GM18867 (cell line): ENCODE results near the gene TRIM34.
"Not testable (repeated sequence)": the region's sequence is repeated elsewhere in the genome, so short reads cannot be mapped to it uniquely, and the experiment has no call there.

ENCODE experiments used
- ATAC-seq: cut with Tn5 transposase; IDR thresholded peaks from one replicate; pipeline ENCODE4 v1.9.1; 2021; ENCODE audit warnings: mild to moderate bottlenecking, moderate library complexity; ENCODE audit not compliant: unreplicated experiment

TRIM34 gene

DNA sequence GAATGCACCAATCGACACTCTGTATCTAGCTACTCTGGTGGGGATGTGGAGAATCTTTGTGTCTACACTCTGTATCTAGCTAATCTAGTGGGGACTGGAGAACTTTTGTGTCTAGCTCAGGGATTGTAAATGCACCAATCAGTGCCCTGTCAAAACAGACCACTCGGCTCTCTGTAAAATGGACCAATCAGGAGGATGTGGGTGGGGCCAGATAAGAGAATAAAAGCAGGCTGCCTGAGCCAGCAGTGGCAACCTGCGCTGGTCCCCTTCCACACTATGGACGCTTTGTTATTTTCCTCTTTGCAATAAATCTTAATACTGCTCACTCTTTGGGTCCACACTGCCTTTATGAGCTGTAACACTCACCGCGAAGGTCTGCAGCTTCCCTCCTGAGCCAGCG is 58.8 kb downstream of the TRIM34 start:
- ATAC-seq: not testable (repeated sequence)

DNA sequence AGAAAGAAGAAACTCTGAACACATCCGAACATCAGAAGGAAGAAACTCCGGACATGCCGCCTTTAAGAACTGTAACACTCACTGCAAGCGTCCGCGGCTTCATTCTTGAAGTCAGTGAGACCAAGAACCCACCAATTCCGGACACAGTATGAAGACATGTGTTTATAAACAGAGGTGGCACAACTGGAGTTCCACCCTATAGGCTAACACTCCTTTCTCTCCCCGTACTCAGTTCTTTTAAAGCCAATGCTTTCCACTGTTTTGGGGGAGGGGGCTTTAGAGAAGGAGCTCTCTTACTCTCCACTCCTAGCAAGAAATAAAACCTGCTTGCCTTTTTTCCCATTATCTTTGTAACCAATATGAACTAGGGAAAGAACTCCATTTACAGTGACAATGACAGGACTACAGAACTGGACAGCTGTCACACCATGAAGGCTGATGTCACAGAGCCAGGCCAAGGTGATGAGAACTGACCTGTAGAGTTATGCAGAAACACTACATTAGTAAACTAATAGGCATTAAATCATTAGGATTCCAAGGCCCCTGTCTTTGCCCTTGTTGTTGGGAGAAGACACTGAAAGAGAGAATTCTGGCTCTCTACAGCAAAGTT is 59.3 kb downstream of the TRIM34 start:
- ATAC-seq: peak; percentile 25

DNA sequence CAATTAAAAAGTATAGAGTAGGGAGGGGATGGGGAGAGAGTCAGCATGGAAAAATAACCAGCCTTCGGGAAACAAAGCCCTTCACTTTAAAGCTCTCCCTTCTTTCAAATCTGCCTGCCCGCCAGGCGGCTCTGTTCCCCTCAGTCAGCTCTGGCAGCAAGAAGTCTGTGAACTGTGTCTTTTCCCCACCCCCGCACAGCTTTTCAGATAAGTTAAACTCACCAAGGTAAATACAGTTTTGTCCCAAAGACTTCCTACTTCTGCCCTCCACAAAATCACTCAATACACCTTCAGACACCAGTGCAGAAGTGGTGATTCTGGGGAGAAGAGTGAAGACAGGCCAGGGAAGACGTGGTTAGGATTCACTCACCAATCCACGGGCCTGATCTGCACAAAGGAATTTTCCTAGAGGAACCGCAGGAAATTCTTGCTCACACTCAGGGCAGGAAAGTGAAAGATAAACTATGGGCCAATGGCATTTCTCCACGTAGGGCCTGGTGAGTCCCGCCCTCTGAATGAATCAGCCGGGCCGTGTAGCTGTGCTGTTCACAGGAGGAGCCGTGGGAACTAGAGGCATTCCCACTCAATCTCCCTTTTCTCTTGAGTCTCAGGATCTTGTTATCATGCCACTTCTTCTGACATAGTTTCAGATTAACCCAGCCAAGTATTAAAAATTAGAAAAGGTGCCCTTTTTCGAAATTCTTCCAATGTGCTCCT is 60.0 kb downstream of the TRIM34 start, which contains the start of gene TRIM5:
TRIM5 (minus strand) TSS at position 429 of the 717 bp plus-strand sequence. CDS start 4,897 bp downstream, outside the sequence.
- peak; percentile 71 for ATAC-seq

DNA sequence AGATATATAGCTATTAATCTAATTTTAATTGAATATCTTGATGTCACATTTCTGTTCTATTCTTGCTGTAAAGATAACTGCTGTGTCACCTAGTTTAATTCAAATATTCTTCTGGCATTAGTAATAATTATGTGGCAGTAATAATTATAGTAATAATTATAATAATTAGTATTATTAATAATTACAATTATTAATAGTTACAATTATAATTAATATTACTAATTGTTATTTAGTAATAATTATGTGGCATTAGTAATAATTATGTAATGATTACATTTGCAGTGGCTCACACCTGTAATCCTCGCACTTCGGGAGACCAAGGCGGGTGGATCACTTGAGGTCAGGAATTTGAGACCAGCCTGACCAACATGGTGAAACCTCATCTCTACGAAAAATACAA is 61.6 kb downstream of the TRIM34 start:
- ATAC-seq: no peak

DNA sequence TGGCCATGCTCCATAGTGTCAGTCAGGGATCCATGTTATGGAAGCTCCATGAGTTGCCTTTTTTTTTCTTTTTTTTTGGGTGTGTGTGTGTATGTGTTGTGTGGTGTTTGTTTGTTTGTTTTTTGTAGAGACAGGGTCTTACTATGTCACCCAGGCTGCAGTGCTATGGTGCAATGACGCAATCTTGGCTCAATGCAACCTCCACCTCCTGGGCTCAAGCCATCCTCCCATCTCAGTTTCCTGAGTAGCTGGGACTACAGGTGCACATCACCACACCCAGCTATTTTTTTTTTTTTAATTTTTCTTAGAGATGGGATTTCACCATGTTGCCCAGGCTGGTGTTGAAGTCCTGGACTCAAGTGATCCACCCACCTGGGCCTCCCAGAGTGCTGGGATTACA is 63.7 kb downstream of the TRIM34 start:
- ATAC-seq: no peak

DNA sequence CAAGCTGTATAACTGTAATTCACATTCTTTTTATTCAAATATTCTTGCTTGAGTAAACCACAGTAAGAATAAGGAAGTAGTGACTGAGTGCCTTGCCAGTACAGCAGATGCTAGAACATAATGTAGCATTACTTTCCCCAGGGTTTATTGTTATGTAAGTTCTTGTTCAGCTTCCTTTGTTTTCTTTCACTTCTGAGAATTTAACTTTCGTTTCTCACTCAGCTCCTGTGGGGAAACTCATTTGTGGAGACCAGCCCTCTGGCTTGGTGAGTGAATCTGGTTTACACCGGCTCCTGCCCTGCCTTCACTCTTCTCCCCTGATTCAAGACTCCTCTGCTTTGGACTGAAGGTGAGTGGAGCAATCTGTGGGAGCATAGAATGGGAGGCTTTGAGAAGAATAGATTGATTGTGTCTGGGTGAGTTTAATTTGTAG is 64.8 kb downstream of the TRIM34 start, which contains the start of gene TRIM22:
TRIM22 (plus strand) TSS at position 240 of the 433 bp plus-strand sequence. CDS start 6,443 bp downstream, outside the sequence.
- peak; percentile 78 for ATAC-seq

DNA sequence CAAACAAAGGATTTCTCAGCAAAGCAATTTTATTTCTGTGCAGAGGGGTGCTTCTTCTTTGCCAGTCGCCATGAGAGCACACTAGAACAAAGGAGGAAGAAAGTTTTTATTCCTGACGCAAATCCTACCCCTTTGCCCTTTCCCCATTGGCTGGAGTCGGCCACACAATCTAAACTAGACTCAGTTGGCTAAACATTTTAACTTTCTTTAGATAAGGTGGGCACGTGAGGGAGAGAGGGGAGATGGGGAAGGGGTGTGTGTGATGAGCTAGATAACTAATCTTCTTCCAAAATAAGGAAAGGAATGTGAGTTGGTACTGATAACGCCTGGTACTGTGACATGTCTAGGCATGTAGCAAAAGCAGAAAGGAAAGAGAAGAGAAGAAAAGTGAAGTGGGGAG is 65.4 kb downstream of the TRIM34 start:
- ATAC-seq: no peak

DNA sequence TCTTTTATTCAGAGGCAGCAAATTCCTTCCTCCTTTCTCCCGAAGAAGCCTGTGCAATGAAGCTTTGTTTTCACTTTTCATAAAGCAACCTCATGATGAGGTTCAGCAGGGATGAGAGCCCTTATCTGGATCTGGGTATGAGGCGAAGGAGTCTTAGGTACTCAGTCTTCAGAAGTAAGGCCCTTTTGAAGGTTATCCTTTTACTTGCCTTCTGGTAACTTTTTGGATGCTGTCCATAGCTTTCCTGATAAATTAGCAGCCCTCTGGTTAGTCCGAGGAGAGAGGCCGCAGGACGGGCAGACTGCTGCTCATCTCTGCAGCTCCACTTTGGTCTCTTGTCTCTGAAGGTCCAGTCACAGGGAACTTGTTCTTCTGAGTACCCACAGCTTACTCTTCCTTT is 65.9 kb downstream of the TRIM34 start:
- no peak for ATAC-seq

DNA sequence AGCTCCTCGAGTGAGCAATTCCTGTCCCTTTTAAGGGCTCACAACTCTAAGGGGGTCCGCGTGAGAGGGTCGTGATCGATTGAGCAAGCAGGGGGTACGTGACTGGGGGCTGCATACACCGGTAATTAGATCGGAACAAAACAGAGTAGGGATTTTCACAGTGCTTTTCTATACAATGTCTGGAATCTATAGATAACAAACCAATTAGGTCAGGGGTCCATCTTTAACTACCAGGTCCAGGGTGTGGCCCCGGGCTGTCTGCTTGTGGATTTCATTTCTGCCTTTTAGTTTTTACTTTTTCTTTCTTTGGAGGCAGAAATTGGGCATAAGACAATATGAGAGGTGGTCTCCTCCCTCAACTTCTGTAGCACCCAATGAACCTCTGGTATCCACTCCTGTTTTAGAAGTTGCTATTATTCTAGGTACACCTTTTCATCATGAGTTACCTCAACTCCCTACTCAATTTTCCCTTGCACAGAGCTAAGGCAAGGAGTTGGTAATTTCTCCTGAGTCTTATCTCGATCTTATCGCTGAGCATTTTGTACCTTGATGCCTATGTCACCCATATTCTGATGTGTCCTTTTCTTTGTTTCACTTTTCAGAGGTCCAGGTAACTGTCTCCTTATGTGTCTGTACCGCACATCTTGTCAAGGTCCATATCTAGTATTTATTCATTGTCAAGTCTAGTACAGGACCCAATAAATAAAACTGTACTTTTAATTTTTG is 66.6 kb downstream of the TRIM34 start:
- ATAC-seq: peak; percentile 22

DNA sequence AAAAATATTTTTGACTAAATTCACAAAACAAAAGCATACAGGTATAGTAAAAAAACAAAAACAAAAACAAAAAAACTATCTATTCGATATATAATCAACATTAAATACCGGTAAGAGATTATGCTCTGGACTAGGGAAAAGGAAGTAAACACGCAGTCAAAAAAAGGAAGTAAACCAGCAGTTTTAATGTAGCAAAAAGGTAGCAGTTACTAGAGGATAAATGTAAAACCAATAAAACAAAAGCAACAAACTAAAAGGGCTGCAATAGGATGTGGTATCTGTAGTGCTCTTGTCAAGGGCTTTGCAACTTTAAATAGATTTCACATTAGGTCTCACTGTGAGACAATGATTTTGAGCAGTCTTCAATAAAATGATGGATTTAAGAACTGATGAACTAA is 67.2 kb downstream of the TRIM34 start:
- no peak for ATAC-seq
